K562 (cell line): ENCODE results near the gene FBXL12. TPM values are rescaled to one million over a fixed set of nuclear protein-coding genes. Genes with fewer than 3 reads are reported as not detected.

Experiments used
- ELF1 ChIP-seq: fragments of 200-800 bp; sonication (Bioruptor generic); IDR thresholded peaks from 2 replicates; pipeline ENCODE4 v1.6.1; 2016; ENCODE audit warnings: missing genetic modification characterization, missing compliant biosample characterization
- FOXK2 ChIP-seq, 2 experiments: fragments of 450-650 bp; IDR thresholded peaks in 1 of 2; conservative IDR thresholded peaks in 1 of 2; 2 replicates each; pipeline ENCODE4 v1.6.1; 2016; ENCODE audit warnings: low read depth in 2 of 2, mild to moderate bottlenecking in 1 of 2
- MEIS2 ChIP-seq: fragments of 450-650 bp; IDR thresholded peaks from 2 replicates; pipeline ENCODE4 v1.6.1; 2014; ENCODE audit warnings: mild to moderate bottlenecking; ENCODE audit not compliant: partially characterized antibody
- PURB ChIP-seq: sonication (generic); formaldehyde crosslinking; IDR thresholded peaks from 2 replicates; pipeline ENCODE4 v1.9.0; 2021; ENCODE audit warnings: low read depth, mild to moderate bottlenecking, missing genetic modification reagents
- RAD21 ChIP-seq, 2 experiments: fragments of 250-450 bp in 1 of 2; fragments of 450-650 bp in 1 of 2; sonication (Bioruptor Pico) in 1 of 2; formaldehyde crosslinking in 1 of 2; IDR thresholded peaks in 1 of 2; conservative IDR thresholded peaks in 1 of 2; 2 replicates each; pipeline versions ENCODE4 v1.4.0 to v1.8.0; 2020 to 2022; ENCODE audit warnings: mild to moderate bottlenecking in 2 of 2, moderate library complexity in 1 of 2
- RB1 ChIP-seq: fragments of 450-650 bp; IDR thresholded peaks from 2 replicates; pipeline ENCODE4 v1.6.1; 2017; ENCODE audit warnings: low read depth, mild to moderate bottlenecking
- REST ChIP-seq, 2 experiments: fragments of 450-650 bp; formaldehyde crosslinking in 1 of 2; IDR thresholded peaks; 2 replicates each; pipeline versions ENCODE4 v1.4.0 to v1.6.1; 2014 to 2020; ENCODE audit warnings: mild to moderate bottlenecking in 2 of 2, borderline replicate concordance in 1 of 2, low read depth in 1 of 2
- SP1 ChIP-seq: sonication (generic); formaldehyde crosslinking; IDR thresholded peaks from 2 replicates; pipeline ENCODE4 v1.8.1; 2022; ENCODE audit warnings: mild to moderate bottlenecking, missing genetic modification reagents
- ZNF282 ChIP-seq: sonication (generic); formaldehyde crosslinking; IDR thresholded peaks from 2 replicates; pipeline ENCODE4 v1.8.1; 2023; ENCODE audit warnings: missing genetic modification reagents
- ZNF407 ChIP-seq: fragments of 450-650 bp; IDR thresholded peaks from 2 replicates; pipeline ENCODE4 v1.6.1; 2016; ENCODE audit warnings: low read depth
- ZNF717 ChIP-seq: fragments of 250-450 bp; sonication (Bioruptor Pico); IDR thresholded peaks from 2 replicates; pipeline ENCODE4 v1.5.0; 2021
- polyA plus RNA-seq, 8 experiments: library from polyadenylated mRNA; depleted of rRNA in 4 of 8; stranded (reverse) in 5 of 8; unstranded in 3 of 8; fragments of >200 nt; fragmentation: Nextera tagmentation in 2 of 8; fragmentation: Illumina TruSeq in 1 of 8; extraction: Ambion mirVana in 2 of 8; extraction: Trizol in 1 of 8; gene quantifications; 2 replicates each; pipeline versions ENCODE4 v1.2.1 to v1.2.3, GENCODE V29; 2011 to 2014; ENCODE audit warnings: inconsistent platforms in 1 of 8, missing spikeins in 1 of 8
- total RNA-seq, 7 experiments: library from RNA; depleted of rRNA in 6 of 7; stranded (reverse); fragments of >200 nt in 6 of 7; fragmentation: Illumina TruSeq in 2 of 7; extraction: Trizol in 2 of 7; gene quantifications; 2 replicates each; pipeline versions ENCODE4 v1.2.1 to v1.2.3, GENCODE V29; 2011 to 2021; ENCODE audit warnings: low replicate concordance in 1 of 7

The FBXL12 gene
- total and polyA plus RNA-seq, 9 of the 15 experiments (the other 6 are each of a cell fraction or from before 2014, with no cell fraction given) = 2.7 to 40.5 (median 26.5) TPM

GRCh38 chr19:9796113-9796773, 22.6 kb downstream of the FBXL12 start (continued):
- TF ChIP-seq ZNF407 = no peak
- TF ChIP-seq RB1 = peak; percentile 21; the same call in 1 of the 2 replicates
- no peak for TF ChIP-seq ELF1
- peak; percentile 92 to 98 for TF ChIP-seq RAD21 (CRISPR knock-in tag; conservative IDR thresholded peaks at IDR 0.05 in 1 of 2, IDR thresholded peaks at IDR 0.05 in 1 of 2)
- TF ChIP-seq REST (IDR thresholded peaks at IDR 0.05; ENCODE audit: borderline replicate concordance) = peak; percentile 92
- TF ChIP-seq REST (CRISPR knock-in tag; IDR thresholded peaks at IDR 0.05; ENCODE audit: low read depth) = no peak
- peak; percentile 50 for TF ChIP-seq SP1 (CRISPR knock-in tag)
- TF ChIP-seq FOXK2 (conservative IDR thresholded peaks at IDR 0.05 in 1 of 2, IDR thresholded peaks at IDR 0.05 in 1 of 2; ENCODE audit: low read depth in 2 of 2) = peak in 1 of 2 experiments; percentile 33; a peak in 1 of 4 replicates
- TF ChIP-seq PURB = no peak
- peak; percentile 27 for TF ChIP-seq MEIS2
- no peak for TF ChIP-seq ZNF282
- no peak for TF ChIP-seq ZNF717 (CRISPR knock-in tag)
